Hematopoietic multipotent progenitor cell treated with erythropoietin and hydrocortisone succinate and interleukin-3 and kit ligand, for 17 days (in vitro differentiated cells): Measurements from ENCODE around the gene GALP.
"Not testable (repeated sequence)": the region's sequence is repeated elsewhere in the genome, so short reads cannot be mapped to it uniquely, and the experiment has no call there.

Source experiments
- DNase-seq: peaks from one replicate; pipeline ENCODE4 v3.0.0-alpha.2; 2015; ENCODE audit warnings: low spot score

The GALP gene

DNA sequence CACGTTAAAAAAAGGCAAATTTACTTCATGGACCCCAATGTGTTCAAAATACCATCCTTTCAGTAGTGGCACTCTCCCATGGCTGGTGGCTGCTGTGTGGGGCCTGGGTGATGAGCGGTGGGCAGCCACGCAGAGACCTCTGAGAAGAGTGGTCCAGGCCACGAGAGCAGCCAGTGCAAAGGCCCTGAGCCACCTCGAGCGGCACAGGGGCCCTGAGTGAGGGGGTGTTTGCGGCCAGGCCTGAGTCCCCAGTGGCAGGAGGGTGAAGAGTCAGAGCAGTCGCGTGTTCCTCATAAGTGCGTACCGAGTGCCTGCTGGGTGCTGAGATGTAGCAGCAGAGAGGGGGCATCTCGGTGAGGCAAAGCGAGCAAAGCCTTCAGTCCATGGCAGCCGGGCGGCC, 27.7 kb upstream of the GALP start:
- no peak for DNase-seq

DNA sequence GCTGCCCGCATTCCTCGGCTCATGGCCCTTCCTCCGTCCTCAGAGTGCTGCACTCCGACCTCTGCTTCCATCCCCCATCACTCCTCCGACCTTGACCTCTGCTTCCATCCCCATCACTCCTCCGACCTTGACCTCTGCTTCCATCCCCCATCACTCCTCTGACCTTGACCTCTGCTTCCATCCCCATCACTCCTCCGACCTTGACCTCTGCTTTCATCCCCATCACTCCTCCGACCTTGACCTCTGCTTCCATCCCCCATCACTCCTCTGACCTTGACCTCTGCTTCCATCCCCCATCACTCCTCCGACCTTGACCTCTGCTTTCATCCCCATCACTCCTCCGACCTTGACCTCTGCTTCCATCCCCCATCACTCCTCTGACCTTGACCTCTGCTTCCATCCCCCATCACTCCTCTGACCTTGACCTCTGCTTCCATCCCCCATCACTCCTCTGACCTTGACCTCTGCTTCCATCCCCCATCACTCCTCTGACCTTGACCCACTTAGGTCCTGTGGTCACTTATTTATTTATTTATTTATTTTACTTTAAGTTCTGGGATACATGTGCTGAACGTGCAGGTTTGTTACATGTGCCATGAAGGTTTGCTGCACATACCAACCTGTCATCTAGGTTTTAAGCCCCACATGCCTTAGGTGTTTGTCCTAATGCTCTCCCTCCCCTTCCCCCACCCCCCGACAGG, 26.7 kb upstream of the GALP start:
- not testable (repeated sequence) for DNase-seq

DNA sequence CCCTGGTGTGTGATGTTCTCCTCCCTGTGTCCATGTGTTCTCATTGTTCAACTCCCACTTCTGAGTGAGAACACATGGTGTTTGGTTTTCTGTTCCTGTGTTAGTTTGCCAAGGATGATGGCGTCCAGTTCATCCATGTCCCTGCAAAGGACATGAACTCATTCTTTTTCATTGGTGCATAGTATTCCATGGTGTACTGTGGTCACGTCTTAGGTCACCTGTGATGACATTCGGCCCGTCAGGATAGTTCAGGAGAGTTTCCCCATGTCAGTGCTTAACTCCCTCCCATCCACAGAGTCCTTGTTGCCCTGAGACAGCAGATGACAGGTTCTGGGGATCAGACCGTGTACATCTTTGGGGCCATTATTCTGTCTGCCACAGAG, 26.2 kb upstream of the GALP start:
- no peak for DNase-seq

DNA sequence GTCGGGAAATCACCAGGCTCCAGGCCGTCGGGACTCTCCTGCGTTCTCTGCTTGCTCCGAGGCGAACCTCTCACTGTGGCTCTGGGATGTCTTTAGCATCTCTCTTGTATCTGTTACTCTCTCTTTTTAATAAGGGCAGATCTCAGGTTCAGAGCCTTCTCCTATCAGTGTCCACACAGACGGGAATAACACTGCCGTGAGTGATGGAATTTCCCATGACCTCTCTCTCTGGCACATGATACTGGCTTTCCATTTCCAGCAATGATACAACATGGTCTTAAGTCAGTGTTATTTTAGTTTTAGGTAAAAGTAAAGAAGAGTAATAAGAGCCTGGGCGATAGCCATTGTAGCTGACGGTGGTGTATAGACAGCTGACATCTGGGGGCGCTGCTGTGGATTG, 25.4 kb upstream of the GALP start:
- no peak for DNase-seq

DNA sequence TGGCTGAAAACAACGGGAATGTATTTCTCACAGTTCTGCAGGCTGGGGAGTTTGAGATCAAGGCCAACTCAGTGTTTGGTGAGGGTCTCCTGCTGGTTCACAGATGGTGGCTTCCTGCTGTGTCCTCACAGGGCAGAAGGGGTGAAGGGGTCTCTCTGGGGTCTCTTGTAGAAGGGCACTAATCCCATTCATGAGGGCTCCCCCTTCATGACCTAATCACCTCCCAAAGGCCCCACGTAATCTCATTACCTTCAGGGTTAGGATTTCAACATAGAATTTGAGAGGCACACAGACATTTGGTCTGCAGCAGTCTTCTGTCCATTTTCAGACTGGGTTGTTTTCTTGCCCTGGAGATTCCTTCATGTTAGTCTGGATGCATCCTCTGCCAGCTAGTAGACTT, 23.2 kb upstream of the GALP start:
- DNase-seq = no peak

DNA sequence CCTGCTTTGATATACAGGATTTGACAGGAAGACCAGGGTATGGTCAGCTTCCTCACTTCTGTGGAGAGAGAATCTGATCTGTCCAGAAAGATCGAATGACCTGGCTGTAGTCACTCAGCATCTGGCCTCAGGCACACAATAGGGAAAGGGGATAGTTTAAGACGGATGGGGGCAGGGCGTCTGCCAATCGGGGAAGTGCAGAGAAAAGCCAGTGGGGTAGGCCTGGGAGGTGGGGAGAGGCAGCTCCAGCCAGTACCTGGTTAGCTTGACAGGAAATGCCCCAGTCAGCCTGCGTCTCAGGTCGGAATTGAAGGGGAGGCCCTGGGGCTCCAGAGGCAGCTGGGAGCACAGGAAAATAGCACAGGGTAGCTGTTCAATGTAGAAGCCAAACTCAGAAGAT, 22.3 kb upstream of the GALP start:
- DNase-seq = no peak

DNA sequence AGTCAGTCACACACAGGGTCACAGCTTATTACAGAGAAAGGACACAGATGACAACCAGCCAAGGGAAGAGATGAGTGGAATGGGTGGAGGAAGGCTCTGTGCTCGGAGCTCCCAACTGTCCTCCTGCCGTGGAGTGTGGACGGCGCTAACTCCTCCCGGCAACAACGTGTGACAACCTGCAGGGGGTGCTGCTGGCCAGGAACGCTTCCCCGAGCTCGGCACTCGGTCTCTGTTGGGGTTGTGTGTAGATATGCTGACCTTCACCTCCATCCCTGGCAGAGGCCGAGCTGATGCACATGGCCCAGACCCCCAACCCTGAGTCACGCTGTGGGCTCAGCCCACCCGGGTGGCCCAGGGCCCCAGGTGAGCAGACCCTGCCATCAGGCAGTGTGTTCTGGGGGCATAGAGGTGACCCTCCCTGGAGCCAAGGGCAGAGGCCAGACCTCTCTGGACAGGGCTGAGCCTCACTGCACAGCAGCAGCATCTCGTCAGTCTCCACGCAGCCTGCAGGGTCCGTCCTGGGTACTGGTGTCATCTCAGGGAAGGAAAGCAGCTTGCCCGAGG, 20.6 kb upstream of the GALP start:
- no peak for DNase-seq

DNA sequence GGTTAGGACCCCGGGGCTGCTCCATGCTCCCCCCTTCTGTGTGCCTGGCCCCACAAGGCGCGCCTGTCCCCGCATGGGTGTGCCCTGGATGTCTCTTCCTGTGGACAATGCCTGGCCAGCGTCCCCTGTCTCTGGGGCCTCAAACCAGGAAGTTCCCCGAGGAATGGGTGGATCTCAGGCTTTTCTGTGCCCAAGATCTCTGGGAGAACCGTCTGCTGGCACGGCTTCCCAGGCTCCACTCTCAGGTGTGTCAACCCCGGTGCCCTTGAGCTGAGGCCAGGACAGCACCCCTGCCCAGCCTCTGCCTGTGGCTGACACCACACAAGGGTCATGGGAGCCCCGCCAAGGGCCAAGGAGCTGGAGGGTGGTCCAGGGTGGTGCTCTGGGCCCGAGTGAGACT, 19.0 kb upstream of the GALP start:
- DNase-seq = no peak

DNA sequence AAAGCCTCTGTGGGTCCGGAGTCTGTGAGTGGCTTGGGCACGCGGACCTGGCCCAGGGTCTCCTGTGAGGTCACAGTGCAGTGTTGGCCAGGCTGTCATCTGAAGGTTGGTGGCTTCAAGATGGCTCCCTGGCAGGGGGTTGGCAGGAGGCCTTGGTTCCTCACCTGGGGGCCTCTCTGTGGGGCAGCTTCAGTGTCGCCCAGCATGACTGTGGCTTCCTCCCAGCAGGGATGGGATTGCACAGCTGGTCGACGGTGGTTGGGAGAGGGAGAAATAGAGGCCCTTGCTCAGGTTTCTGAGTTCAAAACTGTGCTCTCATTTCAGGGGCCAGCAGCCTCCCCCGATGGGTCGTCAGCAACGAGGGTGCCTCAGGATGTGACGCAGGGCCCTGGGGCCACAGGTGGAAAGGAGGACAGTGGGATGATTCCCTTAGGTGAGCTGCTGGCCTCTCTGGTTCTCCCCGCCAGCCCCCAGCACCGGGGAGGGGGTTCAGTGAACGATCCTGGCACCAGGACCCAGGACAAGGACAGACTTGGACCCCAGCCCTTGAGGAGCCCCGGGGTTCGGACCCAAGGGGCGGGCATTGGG, 17.5 kb upstream of the GALP start:
- no peak for DNase-seq

DNA sequence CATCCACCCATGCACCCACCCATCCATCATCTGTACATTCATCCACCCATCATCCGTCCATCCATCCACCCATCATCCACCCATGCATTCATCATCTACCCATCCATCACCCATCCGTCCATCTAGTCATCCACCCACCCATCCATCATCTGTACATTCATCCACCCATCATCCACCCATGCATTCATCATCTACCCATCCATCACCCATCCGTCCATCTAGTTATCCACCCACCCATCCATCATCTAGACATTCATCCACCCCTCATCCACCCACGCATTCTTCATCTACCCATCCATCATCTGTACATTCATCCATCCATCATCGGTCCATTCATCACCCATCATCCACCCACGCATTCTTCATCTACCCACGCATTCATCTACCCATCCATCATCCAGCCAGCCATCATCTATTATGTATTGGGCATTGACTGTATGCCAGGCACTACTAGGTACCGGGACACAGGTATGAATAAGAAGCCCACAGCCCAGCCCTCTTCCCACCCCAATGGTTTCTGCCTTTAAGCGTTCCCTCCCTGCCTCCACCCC, 16.7 kb upstream of the GALP start:
- DNase-seq = no peak

DNA sequence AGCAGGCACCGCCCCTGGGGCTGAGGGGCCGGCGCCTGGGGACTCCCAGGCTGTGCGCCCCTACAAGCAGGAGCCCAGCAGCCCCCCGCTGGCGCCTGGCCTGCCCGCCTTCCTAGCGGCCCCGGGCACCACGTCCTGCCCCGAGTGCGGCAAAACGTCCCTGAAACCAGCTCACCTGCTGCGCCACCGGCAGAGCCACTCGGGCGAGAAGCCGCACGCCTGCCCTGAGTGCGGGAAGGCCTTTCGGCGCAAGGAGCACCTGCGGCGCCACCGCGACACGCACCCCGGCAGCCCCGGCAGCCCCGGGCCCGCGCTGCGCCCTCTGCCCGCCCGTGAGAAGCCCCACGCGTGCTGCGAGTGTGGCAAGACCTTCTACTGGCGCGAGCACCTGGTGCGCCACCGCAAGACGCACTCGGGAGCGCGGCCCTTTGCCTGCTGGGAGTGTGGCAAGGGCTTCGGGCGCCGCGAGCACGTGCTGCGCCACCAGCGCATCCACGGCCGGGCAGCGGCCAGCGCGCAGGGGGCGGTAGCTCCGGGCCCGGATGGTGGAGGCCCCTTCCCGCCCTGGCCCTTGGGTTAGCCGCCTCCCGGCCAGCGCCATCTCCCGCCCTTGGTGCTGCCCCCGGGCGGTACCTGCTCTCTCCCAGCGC, 16.1 kb upstream of the GALP start:
- DNase-seq = no peak

DNA sequence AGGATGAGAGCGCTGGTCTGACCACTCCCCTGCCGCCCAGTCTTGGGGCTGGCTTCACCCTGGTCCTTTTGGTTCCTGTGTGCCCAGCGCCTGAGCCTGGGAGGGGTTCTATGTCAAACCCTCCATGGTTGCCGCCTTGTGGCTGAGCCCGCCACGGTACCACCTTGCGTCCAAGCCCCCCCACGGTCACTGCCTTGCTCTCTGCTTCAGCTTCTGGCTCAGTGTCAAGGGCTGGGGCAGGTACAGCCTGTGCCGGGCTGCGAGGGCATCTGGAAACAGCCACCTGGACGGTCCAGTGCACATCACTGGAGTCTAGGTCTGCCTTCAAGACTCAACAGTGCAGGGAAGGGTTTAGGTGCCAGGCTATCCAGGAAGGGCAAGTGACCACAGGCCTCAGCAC, 14.3 kb upstream of the GALP start:
- DNase-seq = no peak

DNA sequence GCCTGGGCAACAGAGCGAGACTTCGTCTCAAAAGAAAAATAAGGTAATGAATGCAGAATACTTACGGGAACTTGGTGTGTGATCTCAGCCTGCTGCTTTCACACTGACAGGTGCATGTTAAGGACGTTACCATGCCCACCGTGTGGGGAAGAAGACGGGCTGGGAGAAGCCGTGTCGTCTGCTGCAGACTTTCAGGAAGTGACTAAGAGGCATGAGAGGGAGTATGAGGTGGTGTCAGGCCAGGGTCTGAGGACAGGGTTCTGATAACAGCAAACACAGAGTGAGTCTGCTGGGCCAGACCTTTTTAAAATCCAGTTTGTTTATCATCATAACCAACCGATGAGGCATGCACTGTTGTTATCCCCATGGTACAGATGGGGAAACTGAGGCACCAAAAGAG, 13.6 kb upstream of the GALP start:
- DNase-seq = no peak

DNA sequence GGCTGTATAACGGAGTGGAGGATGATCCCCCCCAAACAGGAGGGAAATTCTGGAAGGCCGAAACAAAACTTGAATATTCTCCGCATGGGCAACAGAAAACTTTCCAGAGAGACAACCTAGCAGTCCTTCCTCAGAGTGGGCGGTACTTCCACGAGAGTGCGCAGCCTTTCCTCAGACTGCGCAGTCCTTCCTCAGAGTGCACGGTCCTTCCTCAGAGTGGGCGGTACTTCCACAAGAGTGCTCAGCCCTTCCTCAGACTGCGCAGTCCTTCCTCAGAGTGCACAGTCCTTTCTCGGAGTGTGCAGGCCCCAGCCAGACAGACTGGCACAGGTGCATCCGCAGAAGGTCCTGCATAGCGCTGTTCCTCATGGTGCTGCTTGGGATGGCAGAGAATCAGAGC, 12.7 kb upstream of the GALP start:
- no peak for DNase-seq

DNA sequence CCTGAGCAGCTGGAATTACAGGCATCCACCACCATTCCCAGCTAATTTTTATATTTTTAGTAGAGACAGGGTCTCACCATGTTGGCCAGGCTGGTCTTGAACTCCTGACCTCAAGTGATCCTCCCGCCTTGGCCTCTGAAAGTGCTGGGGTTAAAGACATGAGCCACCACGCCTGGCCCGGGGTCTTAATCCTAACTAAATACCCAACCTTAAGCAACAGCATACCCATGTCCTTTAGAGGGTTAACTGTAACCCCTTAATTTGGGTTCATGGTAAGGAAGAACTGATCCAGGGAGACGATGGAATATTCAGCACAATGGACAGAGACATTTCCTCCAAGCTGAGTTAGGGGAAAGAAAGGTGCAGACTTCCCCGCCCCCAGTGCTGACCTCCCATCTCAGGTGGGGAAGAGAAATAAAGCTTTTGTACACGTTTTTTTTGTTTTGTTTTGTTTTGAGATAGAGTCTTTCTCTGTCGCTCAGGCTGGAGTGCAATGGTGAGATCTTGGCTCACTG, 8.7 kb upstream of the GALP start:
- DNase-seq = no peak

DNA sequence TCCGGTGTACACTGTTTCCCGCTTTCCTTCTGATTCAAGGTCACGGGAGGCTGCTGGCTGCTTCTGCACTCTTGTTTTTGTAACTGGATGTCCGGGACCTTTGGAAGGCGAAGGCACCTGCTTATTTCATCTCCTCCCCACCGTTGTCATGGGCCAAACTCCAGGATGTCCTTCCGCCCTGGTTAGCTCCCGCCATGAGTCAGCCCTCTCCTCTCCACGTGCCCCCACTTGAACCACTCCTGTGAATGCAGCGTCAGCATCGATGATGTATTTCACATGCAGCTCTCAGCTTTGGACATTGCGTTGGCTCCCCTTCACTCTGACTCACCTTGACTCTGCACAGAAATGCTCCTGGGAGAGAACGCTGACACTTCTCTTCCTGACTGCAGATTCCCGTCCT, 5.5 kb upstream of the GALP start:
- no peak for DNase-seq

DNA sequence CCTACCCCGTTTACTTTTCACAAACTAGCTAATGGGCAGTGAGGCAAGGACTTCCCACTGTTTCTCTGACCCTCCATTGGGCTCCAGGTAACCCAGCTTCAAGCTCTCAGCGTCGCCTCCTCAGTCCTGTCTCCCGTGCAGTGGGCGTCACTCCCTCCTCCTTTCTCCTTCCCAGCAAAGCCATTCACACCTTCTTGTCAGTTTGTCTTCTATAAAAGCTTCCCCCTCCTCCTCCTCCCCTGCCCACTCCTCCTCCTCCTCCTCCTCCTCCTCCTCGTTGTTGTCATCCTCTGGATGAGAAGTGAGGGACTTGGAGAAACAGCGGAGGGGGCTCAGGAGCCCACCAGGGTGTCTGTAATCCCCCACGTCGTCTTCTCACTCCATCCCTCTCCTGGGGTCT, 1.7 kb upstream of the GALP start:
- no peak for DNase-seq

DNA sequence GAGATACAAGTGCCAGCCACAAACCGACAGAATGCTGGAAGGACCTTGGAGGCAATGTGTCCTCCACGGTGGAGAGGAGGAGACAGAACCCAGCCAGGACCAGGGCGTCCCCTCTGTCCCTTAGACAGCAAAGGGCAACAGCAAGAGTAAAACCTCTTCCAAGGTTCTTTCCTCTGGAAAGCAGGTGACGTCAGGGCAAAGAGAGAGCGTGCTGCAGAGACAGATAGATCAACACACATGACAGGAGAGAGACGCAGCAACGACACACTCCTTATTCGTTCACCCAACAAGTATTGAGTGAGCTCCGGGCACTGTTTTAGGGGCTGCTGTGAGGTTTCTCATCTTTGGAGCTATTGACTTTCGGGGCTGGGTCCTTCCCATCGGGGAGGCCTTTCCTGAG, 1.3 kb upstream of the GALP start:
- DNase-seq = no peak

DNA sequence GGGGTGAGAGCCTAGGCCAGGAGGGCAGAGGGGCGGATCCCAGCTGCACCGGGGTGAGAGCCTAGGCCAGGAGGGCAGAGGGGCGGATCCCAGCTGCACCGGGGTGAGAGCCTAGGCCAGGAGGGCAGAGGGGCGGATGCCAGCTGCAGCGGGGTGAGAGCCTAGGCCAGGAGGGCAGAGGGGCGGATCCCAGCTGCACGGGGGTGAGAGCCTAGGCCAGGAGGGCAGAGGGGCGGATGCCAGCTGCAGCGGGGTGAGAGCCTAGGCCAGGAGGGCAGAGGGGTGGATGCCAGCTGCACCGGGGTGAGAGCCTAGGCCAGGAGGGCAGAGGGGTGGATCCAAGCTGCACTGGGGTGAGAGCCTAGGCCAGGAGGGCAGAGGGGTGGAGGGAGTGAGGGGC, 502 bp downstream of the GALP start:
- not testable (repeated sequence) for DNase-seq

DNA sequence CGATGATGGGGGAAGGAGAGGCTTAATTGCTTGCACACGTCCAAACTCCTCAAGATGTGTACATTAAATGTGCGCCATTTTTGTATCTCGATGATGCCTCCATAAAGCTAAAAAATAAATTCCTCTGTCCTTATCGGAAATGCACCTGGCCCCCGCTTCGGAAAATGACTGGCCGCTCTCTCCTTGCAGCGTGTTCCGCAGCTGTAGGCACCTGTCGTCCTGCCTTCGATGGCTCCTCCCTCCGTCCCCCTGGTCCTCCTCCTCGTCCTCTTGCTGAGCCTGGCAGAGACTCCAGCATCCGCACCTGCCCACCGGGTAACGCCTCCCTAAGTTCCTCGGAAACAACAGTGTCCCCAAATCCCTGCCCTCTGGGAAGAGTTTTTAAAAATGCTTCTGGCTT, 1.1 kb downstream of the GALP start:
- no peak for DNase-seq

DNA sequence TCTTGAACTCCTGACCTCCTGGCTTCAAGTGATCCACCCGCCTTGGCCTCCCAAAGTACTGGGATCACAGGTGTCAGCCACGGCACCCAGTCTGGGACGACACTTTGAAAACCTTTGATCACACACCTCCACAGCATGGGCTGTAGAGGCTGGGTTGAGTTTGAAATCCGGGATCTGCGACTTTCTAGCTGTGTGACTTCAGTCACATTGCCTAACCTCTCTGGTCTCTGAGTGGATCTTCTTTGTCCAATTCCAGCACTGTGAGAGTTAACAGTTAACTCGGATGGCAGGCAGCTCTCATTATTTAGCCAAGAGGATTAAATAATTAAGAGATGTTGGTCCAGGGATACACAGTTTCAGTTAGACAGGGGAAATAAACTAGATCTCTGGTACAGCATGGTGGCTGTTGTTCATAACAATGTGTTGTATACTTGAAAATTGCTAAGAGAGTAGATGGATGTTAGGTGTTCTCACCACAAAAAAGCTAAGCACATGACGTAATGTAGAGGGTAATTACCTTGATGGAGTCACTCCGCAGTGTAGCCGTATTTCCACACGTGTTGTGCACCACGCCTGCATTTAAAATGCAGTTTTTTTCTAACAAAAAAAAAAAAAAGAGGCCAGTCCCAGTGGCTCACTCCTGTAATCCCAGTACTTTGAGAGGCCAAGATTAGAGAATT, 1.9 kb downstream of the GALP start:
- DNase-seq = no peak

DNA sequence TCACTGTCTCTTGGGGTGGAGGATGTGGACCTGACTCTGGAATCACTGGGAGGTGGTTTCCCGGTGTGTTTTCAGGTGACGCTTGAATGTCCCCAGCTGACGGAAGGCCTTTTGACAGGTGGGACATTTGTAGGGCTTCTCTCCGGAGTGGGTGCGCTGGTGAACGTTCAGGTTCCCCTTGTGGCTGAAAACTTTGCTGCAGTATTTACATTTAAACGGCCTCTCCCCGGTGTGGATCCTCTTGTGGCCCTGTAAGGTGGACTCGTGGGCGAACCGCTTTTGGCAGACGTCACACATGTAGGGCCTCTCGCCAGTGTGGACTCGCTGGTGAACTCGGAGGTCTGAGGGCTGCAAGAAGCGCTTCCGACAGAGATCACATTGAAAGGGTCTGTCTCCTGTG, 14.0 kb downstream of the GALP start:
- DNase-seq = no peak
